HepG2 (cell line): Measurements from ENCODE around the gene CRLF1. TPM values are rescaled to one million over a fixed set of nuclear protein-coding genes. Genes with fewer than 3 reads are reported as not detected.

ENCODE experiments used
- ARNTL ChIP-seq: sonication (generic); formaldehyde crosslinking; IDR thresholded peaks from 2 replicates; pipeline ENCODE4 v1.4.0; 2020; ENCODE audit warnings: mild to moderate bottlenecking, missing genetic modification reagents
- CCAR2 ChIP-seq: fragments of 200-400 bp; formaldehyde crosslinking; optimal IDR thresholded peaks from 2 replicates; pipeline ENCODE3; 2018; ENCODE audit warnings: low read depth, mild to moderate bottlenecking, low read length, moderate library complexity
- CEBPB ChIP-seq: IDR thresholded peaks from 2 replicates; pipeline ENCODE4 v1.6.1; 2011; ENCODE audit warnings: low read depth, low read length, improper control_type of control experiment, borderline replicate concordance
- ESRRA ChIP-seq: sonication (generic); formaldehyde crosslinking; IDR thresholded peaks from 2 replicates; pipeline ENCODE4 v1.5.1; 2020; ENCODE audit warnings: mild to moderate bottlenecking, low read depth, missing genetic modification reagents
- HMG20B ChIP-seq: conservative IDR thresholded peaks from 2 replicates; pipeline ENCODE4 v1.6.1; 2016; ENCODE audit warnings: missing genetic modification reagents, missing compliant biosample characterization
- KLF15 ChIP-seq: sonication (generic); formaldehyde crosslinking; IDR thresholded peaks from 2 replicates; pipeline ENCODE4 v1.8.1; 2023; ENCODE audit warnings: borderline replicate concordance, mild to moderate bottlenecking, inconsistent platforms, missing genetic modification reagents, mixed read lengths
- NCOA5 ChIP-seq: sonication (generic); formaldehyde crosslinking; IDR thresholded peaks from 2 replicates; pipeline ENCODE4 v1.4.0; 2020; ENCODE audit warnings: missing genetic modification reagents
- NR2F1 ChIP-seq, 2 experiments: fragments of 450-650 bp in 1 of 2; formaldehyde crosslinking in 1 of 2; IDR thresholded peaks; 2 replicates each; pipeline versions ENCODE4 v1.5.0 to v1.6.1; 2016 to 2020; ENCODE audit warnings: mild to moderate bottlenecking in 1 of 2, missing compliant biosample characterization in 1 of 2, missing genetic modification reagents in 1 of 2, moderate library complexity in 1 of 2
- RBAK ChIP-seq: sonication (generic); formaldehyde crosslinking; IDR thresholded peaks from 2 replicates; pipeline ENCODE4 v1.5.1; 2020; ENCODE audit warnings: mild to moderate bottlenecking, missing genetic modification reagents
- RBM22 ChIP-seq: fragments of 200-400 bp; formaldehyde crosslinking; optimal IDR thresholded peaks from 2 replicates; pipeline ENCODE3; 2017; ENCODE audit warnings: mild to moderate bottlenecking, low read length, moderate library complexity
- RFXAP ChIP-seq: sonication (generic); formaldehyde crosslinking; IDR thresholded peaks from 2 replicates; pipeline ENCODE4 v1.4.0; 2020; ENCODE audit warnings: missing genetic modification reagents, borderline replicate concordance
- ZFP1 ChIP-seq: IDR thresholded peaks from 2 replicates; pipeline ENCODE4 v1.6.1; 2016
- ZFP62 ChIP-seq: sonication (generic); formaldehyde crosslinking; IDR thresholded peaks from 2 replicates; pipeline ENCODE4 v1.4.0; 2020; ENCODE audit warnings: missing genetic modification reagents
- ZFYVE20 ChIP-seq: sonication (generic); formaldehyde crosslinking; IDR thresholded peaks from 2 replicates; pipeline ENCODE4 v1.8.0; 2023; ENCODE audit warnings: low read depth, mild to moderate bottlenecking, moderate library complexity, missing genetic modification reagents, borderline replicate concordance
- ZMYM2 ChIP-seq: sonication (generic); formaldehyde crosslinking; IDR thresholded peaks from 2 replicates; pipeline ENCODE4 v1.8.0; 2022; ENCODE audit warnings: mild to moderate bottlenecking, missing genetic modification reagents
- ZNF230 ChIP-seq: sonication (generic); formaldehyde crosslinking; IDR thresholded peaks from 2 replicates; pipeline ENCODE4 v1.4.0; 2020; ENCODE audit warnings: mild to moderate bottlenecking, missing genetic modification reagents
- ZNF567 ChIP-seq: sonication (generic); formaldehyde crosslinking; IDR thresholded peaks from 2 replicates; pipeline ENCODE4 v1.8.1; 2023; ENCODE audit warnings: mild to moderate bottlenecking, missing genetic modification reagents, borderline replicate concordance
- ZNF747 ChIP-seq: sonication (generic); formaldehyde crosslinking; IDR thresholded peaks from 2 replicates; pipeline ENCODE4 v1.8.1; 2023; ENCODE audit warnings: missing genetic modification reagents, mild to moderate bottlenecking, borderline replicate concordance
- ZNF841 ChIP-seq: sonication (generic); formaldehyde crosslinking; IDR thresholded peaks from 2 replicates; pipeline ENCODE4 v1.8.1; 2023; ENCODE audit warnings: missing genetic modification reagents, borderline replicate concordance
- polyA plus RNA-seq, 8 experiments: library from polyadenylated mRNA; depleted of rRNA in 3 of 8; stranded (reverse) in 7 of 8; unstranded in 1 of 8; fragments of >200 nt; fragmentation: Illumina TruSeq in 4 of 8; extraction: Trizol in 4 of 8; gene quantifications; 2 replicates each; pipeline versions ENCODE4 v1.2.1 to v1.2.3, GENCODE V29; 2011 to 2016; ENCODE audit warnings: low read depth in 4 of 8, missing spikeins in 1 of 8, mixed read lengths in 1 of 8; ENCODE audit not compliant: insufficient read depth in 1 of 8
- total RNA-seq, 5 experiments: library from RNA; depleted of rRNA; stranded (reverse); fragments of >200 nt; fragmentation: Illumina TruSeq; extraction: Trizol; gene quantifications; 2 replicates each; pipeline ENCODE4 v1.2.3, GENCODE V29; 2016; ENCODE audit warnings: low read depth in 1 of 5
- TF ChIP-seq, protein P1 (sequence below): sonication (generic); formaldehyde crosslinking; IDR thresholded peaks from 2 replicates; pipeline ENCODE4 v1.8.0; 2022; ENCODE audit warnings: missing genetic modification reagents, low read depth, mild to moderate bottlenecking, borderline replicate concordance
- TF ChIP-seq, protein P2 (sequence below): sonication (generic); formaldehyde crosslinking; conservative IDR thresholded peaks from 2 replicates; pipeline ENCODE4 v1.5.0; 2020; ENCODE audit warnings: missing genetic modification reagents
- TF ChIP-seq, protein P3 (sequence below): sonication (generic); formaldehyde crosslinking; IDR thresholded peaks from 2 replicates; pipeline ENCODE4 v1.4.0; 2020; ENCODE audit warnings: missing genetic modification reagents, low read depth, mild to moderate bottlenecking, borderline replicate concordance
- TF ChIP-seq, protein P4 (sequence below): IDR thresholded peaks from 2 replicates; pipeline ENCODE4 v1.6.1; 2012; ENCODE audit warnings: low read length, improper control_type of control experiment

CRLF1 gene
- total and polyA plus RNA-seq, 2 of the 13 experiments (the other 11 are each of a cell fraction or from before 2014, with no cell fraction given), result 217 to 296 TPM

DNA sequence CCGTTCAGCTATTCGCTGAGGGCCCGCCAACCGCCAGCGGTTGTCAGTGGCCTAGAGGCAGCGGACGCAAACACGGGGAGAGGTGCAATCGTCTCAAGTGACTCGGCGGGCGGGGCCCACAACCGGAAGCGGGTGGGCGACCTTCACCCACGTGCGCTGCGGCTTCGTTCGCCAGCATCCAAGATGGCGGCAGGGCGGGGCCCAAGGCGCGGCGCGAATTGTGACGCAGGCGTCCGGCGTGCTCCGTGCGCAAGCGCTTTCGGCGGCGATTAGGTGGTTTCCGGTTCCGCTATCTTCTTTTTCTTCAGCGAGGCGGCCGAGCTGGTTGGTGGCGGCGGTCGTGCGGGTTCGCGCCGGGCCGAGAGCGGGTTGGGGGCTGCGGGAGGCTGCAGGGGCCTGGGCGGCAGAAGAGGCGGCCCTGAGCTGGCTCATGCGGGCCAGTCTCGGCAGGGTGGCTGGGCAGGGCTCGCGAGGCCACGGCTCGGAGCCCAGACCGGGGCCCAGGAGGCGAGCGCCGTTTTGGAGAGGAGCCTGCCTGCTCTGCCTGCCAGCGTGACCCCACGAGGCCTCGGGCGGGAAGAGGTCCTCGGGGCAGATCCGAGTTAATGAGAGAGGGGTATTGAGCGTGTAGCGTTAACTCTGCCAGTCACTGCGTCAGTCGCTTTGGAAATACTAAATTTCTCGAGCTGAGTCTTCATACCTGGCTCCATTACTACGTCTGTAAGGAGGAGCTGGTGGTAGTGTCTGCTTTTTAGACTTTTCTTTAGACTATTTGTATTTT is 34.8 kb downstream of the CRLF1 start, which contains the start of gene UBA52 (continued):
- TF ChIP-seq ZNF841 (CRISPR knock-in tag) (no peak), ZFP62 (CRISPR knock-in tag) (no peak), ZFP1 (CRISPR knock-in tag) (peak; percentile 77; the same call in 1 of the 2 replicates), RBAK (CRISPR knock-in tag) (no peak), RBM22 (peak; percentile 43), KLF15 (CRISPR knock-in tag) (peak; percentile 67; the same call in 1 of the 2 replicates), ZMYM2 (peak; percentile 44; the same call in 1 of the 2 replicates), NR2F1 (CRISPR knock-in tag; IDR thresholded peaks at IDR 0.05) (no peak), HMG20B (CRISPR knock-in tag) (peak; percentile 59), CCAR2 (no peak), ZNF567 (CRISPR knock-in tag) (no peak), ESRRA (CRISPR knock-in tag) (peak; percentile 91), ARNTL (CRISPR knock-in tag) (peak; percentile 95), ZFYVE20 (CRISPR knock-in tag) (peak; percentile 88; the same call in 1 of the 2 replicates), NCOA5 (peak; percentile 24; the same call in 1 of the 2 replicates), ZNF747 (peak; percentile 47; the same call in 1 of the 2 replicates), ZNF230 (peak; percentile 91; the same call in 1 of the 2 replicates), CEBPB (peak; percentile 55; the same call in 1 of the 2 replicates), RFXAP (peak; percentile 91; the same call in 1 of the 2 replicates)
- TF ChIP-seq, protein P1, sequence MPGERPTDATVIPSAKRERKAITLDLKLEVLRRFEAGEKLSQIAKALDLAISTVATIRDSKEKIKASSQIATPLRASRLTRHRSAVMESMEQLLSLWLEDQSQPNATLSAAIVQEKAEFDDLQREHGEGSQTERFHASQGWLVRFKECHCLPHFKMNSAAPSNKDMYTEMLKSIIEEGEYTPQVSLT (CRISPR knock-in tag), result no peak
- TF ChIP-seq, protein P2, sequence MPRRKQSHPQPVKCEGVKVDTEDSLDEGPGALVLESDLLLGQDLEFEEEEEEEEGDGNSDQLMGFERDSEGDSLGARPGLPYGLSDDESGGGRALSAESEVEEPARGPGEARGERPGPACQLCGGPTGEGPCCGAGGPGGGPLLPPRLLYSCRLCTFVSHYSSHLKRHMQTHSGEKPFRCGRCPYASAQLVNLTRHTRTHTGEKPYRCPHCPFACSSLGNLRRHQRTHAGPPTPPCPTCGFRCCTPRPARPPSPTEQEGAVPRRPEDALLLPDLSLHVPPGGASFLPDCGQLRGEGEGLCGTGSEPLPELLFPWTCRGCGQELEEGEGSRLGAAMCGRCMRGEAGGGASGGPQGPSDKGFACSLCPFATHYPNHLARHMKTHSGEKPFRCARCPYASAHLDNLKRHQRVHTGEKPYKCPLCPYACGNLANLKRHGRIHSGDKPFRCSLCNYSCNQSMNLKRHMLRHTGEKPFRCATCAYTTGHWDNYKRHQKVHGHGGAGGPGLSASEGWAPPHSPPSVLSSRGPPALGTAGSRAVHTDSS (CRISPR knock-in tag), result no peak; the same call in 1 of the 2 replicates
- TF ChIP-seq, protein P3, sequence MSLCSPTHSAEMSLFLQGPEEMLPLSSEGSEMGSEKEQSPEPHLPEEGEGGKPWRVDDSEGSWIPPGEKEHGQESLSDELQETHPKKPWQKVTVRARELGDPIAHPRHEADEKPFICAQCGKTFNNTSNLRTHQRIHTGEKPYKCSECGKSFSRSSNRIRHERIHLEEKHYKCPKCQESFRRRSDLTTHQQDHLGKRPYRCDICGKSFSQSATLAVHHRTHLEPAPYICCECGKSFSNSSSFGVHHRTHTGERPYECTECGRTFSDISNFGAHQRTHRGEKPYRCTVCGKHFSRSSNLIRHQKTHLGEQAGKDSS (CRISPR knock-in tag), result peak; percentile 90; the same call in 1 of the 2 replicates
- TF ChIP-seq, protein P4, sequence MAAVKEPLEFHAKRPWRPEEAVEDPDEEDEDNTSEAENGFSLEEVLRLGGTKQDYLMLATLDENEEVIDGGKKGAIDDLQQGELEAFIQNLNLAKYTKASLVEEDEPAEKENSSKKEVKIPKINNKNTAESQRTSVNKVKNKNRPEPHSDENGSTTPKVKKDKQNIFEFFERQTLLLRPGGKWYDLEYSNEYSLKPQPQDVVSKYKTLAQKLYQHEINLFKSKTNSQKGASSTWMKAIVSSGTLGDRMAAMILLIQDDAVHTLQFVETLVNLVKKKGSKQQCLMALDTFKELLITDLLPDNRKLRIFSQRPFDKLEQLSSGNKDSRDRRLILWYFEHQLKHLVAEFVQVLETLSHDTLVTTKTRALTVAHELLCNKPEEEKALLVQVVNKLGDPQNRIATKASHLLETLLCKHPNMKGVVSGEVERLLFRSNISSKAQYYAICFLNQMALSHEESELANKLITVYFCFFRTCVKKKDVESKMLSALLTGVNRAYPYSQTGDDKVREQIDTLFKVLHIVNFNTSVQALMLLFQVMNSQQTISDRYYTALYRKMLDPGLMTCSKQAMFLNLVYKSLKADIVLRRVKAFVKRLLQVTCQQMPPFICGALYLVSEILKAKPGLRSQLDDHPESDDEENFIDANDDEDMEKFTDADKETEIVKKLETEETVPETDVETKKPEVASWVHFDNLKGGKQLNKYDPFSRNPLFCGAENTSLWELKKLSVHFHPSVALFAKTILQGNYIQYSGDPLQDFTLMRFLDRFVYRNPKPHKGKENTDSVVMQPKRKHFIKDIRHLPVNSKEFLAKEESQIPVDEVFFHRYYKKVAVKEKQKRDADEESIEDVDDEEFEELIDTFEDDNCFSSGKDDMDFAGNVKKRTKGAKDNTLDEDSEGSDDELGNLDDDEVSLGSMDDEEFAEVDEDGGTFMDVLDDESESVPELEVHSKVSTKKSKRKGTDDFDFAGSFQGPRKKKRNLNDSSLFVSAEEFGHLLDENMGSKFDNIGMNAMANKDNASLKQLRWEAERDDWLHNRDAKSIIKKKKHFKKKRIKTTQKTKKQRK, result no peak
